ENCODE data around the gene FBXO33.

GRCh38 chr14:39367387-39367751 lies 64.9 kb downstream of the FBXO33 start:
- TF ChIP-seq CTCF (IDR thresholded peaks at IDR 0.05) = no peak
- TF ChIP-seq EP300 (IDR thresholded peaks at IDR 0.05) = no peak
- no peak for TF ChIP-seq REST (IDR thresholded peaks at IDR 0.05)
- TF ChIP-seq RAD21 (conservative IDR thresholded peaks at IDR 0.05 in 1 of 2, IDR thresholded peaks at IDR 0.05 in 1 of 2) = no peak
- TF ChIP-seq MAZ (IDR thresholded peaks at IDR 0.05; ENCODE audit: borderline replicate concordance, low read depth, low read length) = no peak
- TF ChIP-seq SREBF2 (IDR thresholded peaks at IDR 0.05) = no peak
- no peak for TF ChIP-seq CHD4 (IDR thresholded peaks at IDR 0.05; ENCODE audit: borderline replicate concordance)
- TF ChIP-seq MAX (IDR thresholded peaks at IDR 0.05) = no peak
- no peak for TF ChIP-seq POLR2A (IDR thresholded peaks at IDR 0.05; ENCODE audit: low read length)
- no peak for TF ChIP-seq TP53 (CRISPR knock-in tag; IDR thresholded peaks at IDR 0.05)
- TF ChIP-seq NR3C1 (IDR thresholded peaks at IDR 0.05) = no peak
- TF ChIP-seq CBX8 (IDR thresholded peaks at IDR 0.05) = no peak
- TF ChIP-seq RCOR1 (IDR thresholded peaks at IDR 0.05; ENCODE audit: low read depth, low read length) = no peak

Measured in A549 (cell line).